Esophagus (tissue), 2 donors: ENCODE measurements around the gene ZNF177. TPM values are rescaled to one million over a fixed set of nuclear protein-coding genes. Genes with fewer than 3 reads are reported as not detected.

Experiments
- H3K27ac ChIP-seq, 2 donors: one replicate each; pipeline ENCODE4 v1.5.1; 2013; ENCODE audit warnings: low read depth in 2 of 2, mild to moderate bottlenecking in 2 of 2, inconsistent platforms in 1 of 2, low read length in 1 of 2, moderate library complexity in 1 of 2
- H3K27me3 ChIP-seq, 2 donors: one replicate each; pipeline ENCODE4 v1.6.1; 2013; ENCODE audit warnings: low read length in 2 of 2, control low read depth in 1 of 2, mild to moderate bottlenecking in 1 of 2; ENCODE audit not compliant: insufficient read depth in 2 of 2, control insufficient read depth in 1 of 2
- H3K36me3 ChIP-seq, 2 donors: one replicate each; pipeline ENCODE4 v1.6.1; 2013; ENCODE audit warnings: low read length in 1 of 2; ENCODE audit not compliant: control insufficient read depth in 2 of 2, insufficient read depth in 2 of 2
- H3K4me1 ChIP-seq, 2 donors: one replicate each; pipeline ENCODE4 v1.6.1; 2013; ENCODE audit warnings: low read length in 1 of 2; ENCODE audit not compliant: control insufficient read depth in 2 of 2, insufficient read depth in 2 of 2
- H3K4me3 ChIP-seq, 2 donors: one replicate each; pipeline ENCODE4 v1.5.1; 2013; ENCODE audit warnings: low read length in 2 of 2, mild to moderate bottlenecking in 2 of 2, low read depth in 1 of 2, moderate library complexity in 1 of 2
- H3K9me3 ChIP-seq, 2 donors: one replicate each; pipeline ENCODE4 v1.6.1; 2013; ENCODE audit warnings: mild to moderate bottlenecking in 2 of 2, low read depth in 1 of 2, low read length in 1 of 2, moderate library complexity in 1 of 2; ENCODE audit not compliant: control insufficient read depth in 2 of 2, insufficient read depth in 1 of 2
- WGBS, 2 donors: extraction: QIAGEN DNeasy Blood & Tissue Kit; methylation state at CpG; one replicate each; pipeline ENCODE4 v1.1.7; 2013; 5-methylcytosine and 5-hydroxymethylcytosine counted together
- polyA plus RNA-seq, 2 donors: library from polyadenylated mRNA; stranded (reverse); fragments of 200-250 nt; gene quantifications; one replicate each; pipeline ENCODE4 v1.2.3, GENCODE V29; 2013
- donor health status: healthy with polysubstance abuse.
- donor health status: Bipolar disorder and iron deficiency.

The ZNF177 gene
- polyA plus RNA-seq, 2 donors: 0.42 to 0.84 TPM

DNA sequence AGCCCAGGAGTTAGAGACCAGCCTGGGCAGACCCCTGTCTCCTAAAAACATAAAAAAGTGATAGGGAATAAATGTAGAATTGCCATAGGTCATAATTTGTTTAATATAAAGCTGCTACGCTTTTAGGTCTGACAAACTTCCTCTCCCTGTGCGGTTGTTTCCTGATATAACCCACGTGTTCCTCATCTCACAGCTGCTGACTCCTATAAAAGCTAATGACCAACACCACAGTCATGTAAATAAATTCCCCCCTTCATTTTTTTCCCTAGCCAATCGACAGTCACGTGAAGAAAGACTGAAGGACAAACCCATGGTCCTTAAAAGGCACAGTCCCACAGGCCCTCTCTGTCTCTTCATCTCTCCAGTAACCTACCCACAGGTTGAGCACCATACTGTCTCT lies 45.0 kb downstream of the ZNF177 start:
- H3K4me1 ChIP-seq: no peaks in the 10 kb centered on the region
- H3K9me3 ChIP-seq: peaks cover 17 to 26% of the 10 kb centered on the region in 2 donors
- no peaks in the 10 kb centered on the region for H3K36me3 ChIP-seq
- WGBS, 2 donors: 81 to 83% methylated on average over 5 of the region's 5 CpGs
- H3K27me3 ChIP-seq: no peaks in the 10 kb centered on the region
- H3K27ac ChIP-seq: no peak overlapping the region
- peak overlapping the region in 1 of 2 donors; percentile 64 for H3K4me3 ChIP-seq

GRCh38 chr19:9413240-9413954 lies 50.6 kb downstream of the ZNF177 start:
- H3K4me1 ChIP-seq: no peaks in the 10 kb centered on the region
- H3K4me3 ChIP-seq: no peak overlapping the region
- WGBS, 2 donors: 98% methylated on average over 14 of the region's 14 CpGs
- no peaks in the 10 kb centered on the region for H3K27me3 ChIP-seq
- peaks cover 32 to 37% of the 10 kb centered on the region in 2 donors for H3K36me3 ChIP-seq
- no peak overlapping the region for H3K27ac ChIP-seq
- H3K9me3 ChIP-seq: peaks cover 24 to 48% of the 10 kb centered on the region in 2 donors

GRCh38 chr19:9427941-9428340 lies 65.1 kb downstream of the ZNF177 start:
- H3K4me3 ChIP-seq: no peak overlapping the region
- H3K27me3 ChIP-seq: no peaks in the 10 kb centered on the region
- H3K4me1 ChIP-seq: peaks cover 0 to 4% of the 10 kb centered on the region in 2 donors
- no peak overlapping the region for H3K27ac ChIP-seq
- 83 to 90% methylated on average over 6 of the region's 6 CpGs for WGBS, 2 donors
- H3K9me3 ChIP-seq: peaks cover 0 to 23% of the 10 kb centered on the region in 2 donors
- peaks cover 11 to 39% of the 10 kb centered on the region in 2 donors for H3K36me3 ChIP-seq

- Histone ChIP-seq H3K9me3 (peaks cover 0 to 17% of the 10 kb centered on the region in 2 donors), H3K36me3 (peaks cover 3 to 25% of the 10 kb centered on the region in 2 donors), H3K27me3 (no peaks in the 10 kb centered on the region), H3K4me3 (no peak overlapping the region), H3K27ac (no peak overlapping the region), H3K4me1 (peaks cover 0 to 4% of the 10 kb centered on the region in 2 donors)
- WGBS, 2 donors: 92 to 97% methylated on average over 1 of the region's 1 CpG
Measured at GRCh38 chr19:9430444-9430843, 67.6 kb downstream of the ZNF177 start.

GRCh38 chr19:9431475-9431874 lies 68.7 kb downstream of the ZNF177 start:
- peaks cover 3 to 19% of the 10 kb centered on the region in 2 donors for H3K36me3 ChIP-seq
- no peak overlapping the region for H3K27ac ChIP-seq
- WGBS, 2 donors: 87% methylated on average over 7 of the region's 7 CpGs

More at GRCh38 chr19:9431475-9431874, 68.7 kb downstream of the ZNF177 start:
- Histone ChIP-seq H3K4me3 (no peak overlapping the region), H3K4me1 (peaks cover 0 to 4% of the 10 kb centered on the region in 2 donors), H3K9me3 (peaks cover 0 to 11% of the 10 kb centered on the region in 2 donors), H3K27me3 (no peaks in the 10 kb centered on the region)

Other genes with a start within 250 kb of the ZNF177 start
- not detected for gene OR7G1, start 247.2 kb upstream of the ZNF177 start, polyA plus RNA-seq
- not detected for gene OR7G3, start 236.1 kb upstream of the ZNF177 start, polyA plus RNA-seq
- gene ZNF317, start 222.6 kb upstream of the ZNF177 start, polyA plus RNA-seq: 10 to 100 TPM; 11.0 to 21.7 TPM
- under 1 TPM in 1 of 2 donors, not detected in 1; 0.01 TPM for gene OR7D2, start 184.0 kb upstream of the ZNF177 start, polyA plus RNA-seq
- gene OR7D4, start 143.4 kb upstream of the ZNF177 start, polyA plus RNA-seq: not detected
- gene OR7E24, start 112.1 kb upstream of the ZNF177 start, polyA plus RNA-seq: not detected
- 1 to 10 TPM in 1 of 2 donors, under 1 TPM in 1; 0.57 to 1.1 TPM for gene ZNF699, start 53.2 kb upstream of the ZNF177 start, polyA plus RNA-seq
- gene ZNF559, start 38.8 kb upstream of the ZNF177 start, polyA plus RNA-seq: 1 to 10 TPM; 3.7 to 9.9 TPM
- gene ZNF266, start 72.6 kb downstream of the ZNF177 start, polyA plus RNA-seq: 10 to 100 TPM; 15.5 to 22.7 TPM
- gene ZNF560, start 135.6 kb downstream of the ZNF177 start, polyA plus RNA-seq: under 1 TPM in 1 of 2 donors, not detected in 1; 0.05 TPM
- 10 to 100 TPM; 13.2 to 17.5 TPM for gene ZNF426, start 175.6 kb downstream of the ZNF177 start, polyA plus RNA-seq
- 10 to 100 TPM in 1 of 2 donors, 1 to 10 TPM in 1; 4.8 to 10.6 TPM for gene ZNF121, start 221.5 kb downstream of the ZNF177 start, polyA plus RNA-seq